ENCODE results near the gene E4F1.
"Not testable (repeated sequence)": the region's sequence is repeated elsewhere in the genome, so short reads cannot be mapped to it uniquely, and the experiment has no call there.

Gene E4F1

DNA sequence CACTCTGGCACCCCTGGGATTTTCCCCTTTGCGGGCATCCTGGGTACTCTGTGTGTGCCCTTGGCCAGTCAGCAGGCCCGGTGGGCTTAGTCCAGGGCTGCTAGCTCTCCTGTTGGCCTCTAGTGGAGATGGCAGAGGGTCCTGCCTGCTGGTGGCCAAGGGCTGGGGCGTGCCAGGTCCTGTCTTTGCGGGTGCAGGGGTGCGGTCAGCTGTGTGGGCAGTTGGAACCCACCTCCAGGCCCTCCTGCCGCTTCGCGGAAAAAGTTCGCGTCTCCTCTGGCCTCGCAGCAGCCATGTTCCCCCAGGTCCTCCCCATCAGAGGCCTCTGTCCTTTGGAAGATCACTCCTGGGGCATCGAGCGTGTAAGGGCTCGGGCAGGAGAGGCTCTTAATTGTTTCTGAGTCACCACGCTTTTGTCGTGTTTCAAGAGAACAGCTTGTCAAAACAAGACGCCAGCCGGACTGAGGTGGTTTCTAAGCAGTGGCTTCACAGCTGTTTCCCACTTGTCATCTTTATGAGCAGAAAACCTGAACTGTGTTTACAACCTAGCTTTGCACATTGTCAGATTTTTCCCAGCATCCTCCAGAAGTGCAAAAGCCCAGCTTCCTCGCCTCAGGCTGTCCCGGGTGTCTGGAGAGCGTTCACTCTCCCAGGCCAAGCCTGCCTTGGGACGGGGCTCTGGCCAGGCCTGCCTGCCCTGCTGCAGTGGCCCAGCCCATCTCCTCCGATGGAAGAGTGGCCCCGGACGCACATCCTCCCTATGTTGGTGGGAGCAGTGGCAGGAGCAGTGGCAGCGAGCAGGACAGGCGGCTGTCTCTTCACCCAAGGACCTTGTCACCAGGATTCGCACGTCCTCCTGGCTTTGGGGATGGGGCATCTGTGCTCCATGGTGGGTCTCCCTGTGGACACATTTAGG is 7.9 kb downstream of the E4F1 start:
- no peak for DNase-seq

DNA sequence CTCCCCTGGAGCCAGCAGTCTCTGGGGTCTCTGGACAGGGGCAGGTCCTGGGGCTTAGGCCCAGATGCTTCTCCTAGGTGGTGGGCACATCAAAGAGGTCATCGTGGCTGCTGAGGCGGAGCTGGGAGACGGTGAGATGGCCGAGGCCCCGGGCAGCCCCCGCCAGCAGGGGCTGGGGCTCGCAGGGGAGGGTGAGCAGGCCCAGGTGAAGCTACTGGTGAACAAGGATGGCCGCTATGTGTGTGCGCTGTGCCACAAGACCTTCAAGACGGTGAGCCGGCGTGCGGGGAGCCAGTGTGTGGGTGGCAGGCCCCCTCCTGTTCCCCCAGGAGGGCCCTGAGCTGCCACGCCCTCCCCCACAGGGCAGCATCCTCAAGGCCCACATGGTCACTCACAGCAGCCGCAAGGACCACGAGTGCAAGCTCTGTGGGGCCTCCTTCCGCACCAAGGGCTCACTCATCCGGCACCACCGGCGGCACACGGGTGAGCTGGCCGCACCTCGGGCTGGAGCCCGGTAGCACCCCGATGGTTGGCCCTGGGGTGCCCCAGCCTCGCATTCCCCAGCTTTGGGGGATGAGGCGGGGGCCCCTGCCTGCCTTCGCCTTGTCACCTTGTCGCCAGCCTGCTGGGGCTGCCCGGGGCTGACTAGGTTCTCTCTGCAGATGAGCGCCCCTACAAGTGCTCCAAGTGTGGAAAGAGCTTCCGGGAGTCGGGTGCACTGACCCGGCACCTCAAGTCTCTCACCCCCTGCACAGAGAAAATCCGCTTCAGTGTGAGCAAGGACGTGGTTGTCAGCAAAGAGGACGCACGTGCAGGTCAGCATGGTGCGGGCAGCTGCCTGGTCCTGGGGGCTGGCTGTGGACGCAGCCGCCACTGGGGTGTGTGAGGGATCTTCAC is 9.0 kb downstream of the E4F1 start:
- no peak for DNase-seq

DNA sequence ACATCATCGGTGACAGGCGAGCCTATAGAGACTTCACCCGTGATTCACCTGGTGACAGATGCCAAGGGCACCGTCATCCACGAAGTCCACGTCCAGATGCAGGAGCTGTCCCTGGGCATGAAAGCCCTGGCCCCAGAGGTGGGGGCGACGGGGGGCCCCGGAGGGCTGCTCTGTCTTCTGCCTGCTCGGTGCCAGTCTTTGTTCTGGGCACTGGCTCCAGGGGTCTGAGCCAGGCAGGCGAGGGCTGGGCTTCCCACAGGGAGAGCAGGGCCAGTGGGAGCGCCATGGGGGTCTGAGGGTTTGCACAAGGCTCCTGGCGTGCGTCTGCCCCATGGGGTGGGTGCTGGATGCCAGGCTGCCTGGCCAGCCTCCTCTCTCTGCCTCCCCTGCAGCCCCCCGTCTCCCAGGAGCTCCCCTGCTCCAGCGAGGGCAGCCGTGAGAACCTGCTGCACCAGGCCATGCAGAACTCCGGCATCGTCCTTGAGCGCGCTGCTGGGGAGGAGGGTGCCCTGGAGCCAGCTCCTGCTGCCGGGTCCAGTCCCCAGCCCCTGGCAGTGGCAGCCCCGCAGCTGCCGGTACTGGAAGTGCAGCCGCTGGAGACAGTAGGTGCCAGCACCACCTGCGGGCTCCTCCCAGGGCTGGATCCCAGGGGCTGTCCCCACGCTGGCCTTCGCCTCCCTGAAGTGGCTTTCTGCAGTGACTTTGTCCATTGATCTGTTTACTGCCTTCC is 9.8 kb downstream of the E4F1 start:
- DNase-seq, result no peak

DNA sequence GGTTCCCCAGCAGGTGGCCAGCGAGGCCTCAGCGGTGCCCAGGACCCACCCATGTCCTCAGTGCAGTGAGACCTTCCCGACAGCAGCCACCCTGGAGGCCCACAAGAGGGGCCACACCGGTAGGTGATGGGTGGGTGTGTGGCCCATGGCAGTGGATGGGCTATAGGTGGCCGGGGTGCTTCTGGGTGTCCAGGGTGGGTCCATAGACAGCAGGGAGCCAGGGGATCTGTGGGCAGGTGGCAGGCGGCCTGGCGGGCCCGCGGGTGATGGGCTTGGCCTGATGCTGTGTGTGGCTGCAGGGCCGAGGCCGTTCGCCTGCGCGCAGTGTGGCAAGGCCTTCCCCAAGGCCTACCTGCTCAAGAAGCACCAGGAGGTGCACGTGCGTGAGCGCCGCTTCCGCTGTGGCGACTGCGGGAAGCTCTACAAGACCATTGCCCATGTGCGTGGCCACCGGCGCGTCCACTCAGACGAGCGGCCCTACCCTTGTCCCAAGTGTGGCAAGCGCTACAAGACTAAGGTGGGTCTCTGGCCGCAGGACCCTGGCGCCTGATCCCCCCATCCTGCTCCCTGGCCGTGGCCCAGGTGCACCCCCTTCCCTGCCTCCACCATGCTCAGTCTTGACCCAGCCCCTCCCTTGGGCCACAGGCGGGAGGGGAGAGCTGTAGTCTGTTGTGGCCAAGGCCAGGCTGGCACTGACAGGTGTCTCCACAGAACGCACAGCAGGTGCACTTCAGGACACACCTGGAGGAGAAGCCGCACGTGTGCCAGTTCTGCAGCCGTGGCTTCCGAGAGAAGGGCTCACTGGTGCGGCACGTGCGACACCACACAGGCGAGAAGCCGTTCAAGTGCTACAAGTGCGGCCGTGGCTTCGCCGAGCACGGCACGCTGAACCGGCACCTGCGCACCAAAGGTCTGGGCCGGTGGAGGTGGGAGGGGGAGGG is 10.8 kb downstream of the E4F1 start:
- DNase-seq, result peak in 1 of 2 experiments; percentile 63

DNA sequence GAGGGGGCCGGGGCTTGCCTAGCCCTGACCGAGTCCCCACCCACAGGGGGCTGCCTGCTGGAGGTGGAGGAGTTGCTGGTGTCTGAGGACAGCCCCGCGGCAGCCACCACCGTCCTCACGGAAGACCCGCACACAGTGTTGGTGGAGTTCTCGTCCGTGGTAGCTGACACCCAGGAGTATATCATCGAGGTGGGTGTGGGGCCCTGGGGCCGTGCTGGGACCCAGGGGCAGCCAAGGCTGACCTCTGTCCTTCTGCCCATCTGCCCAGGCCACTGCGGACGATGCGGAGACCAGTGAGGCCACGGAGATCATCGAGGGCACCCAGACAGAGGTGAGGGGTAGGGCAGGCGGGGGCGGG is 11.4 kb downstream of the E4F1 start:
- no peak for DNase-seq

DNA sequence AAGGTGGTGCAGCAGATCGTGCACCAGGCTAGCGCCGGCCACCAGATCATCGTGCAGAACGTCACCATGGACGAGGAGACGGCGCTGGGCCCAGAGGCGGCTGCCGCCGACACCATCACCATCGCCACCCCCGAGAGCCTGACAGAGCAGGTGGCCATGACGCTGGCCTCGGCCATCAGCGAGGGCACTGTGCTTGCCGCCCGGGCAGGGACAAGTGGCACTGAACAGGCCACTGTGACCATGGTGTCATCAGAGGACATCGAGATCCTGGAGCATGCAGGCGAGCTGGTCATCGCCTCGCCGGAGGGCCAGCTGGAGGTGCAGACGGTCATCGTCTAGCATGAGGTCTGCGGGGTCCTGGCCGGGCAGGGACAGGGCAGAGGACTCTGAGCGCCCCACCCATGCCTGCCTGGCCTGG is 11.9 kb downstream of the E4F1 start:
- DNase-seq, result no peak

DNA sequence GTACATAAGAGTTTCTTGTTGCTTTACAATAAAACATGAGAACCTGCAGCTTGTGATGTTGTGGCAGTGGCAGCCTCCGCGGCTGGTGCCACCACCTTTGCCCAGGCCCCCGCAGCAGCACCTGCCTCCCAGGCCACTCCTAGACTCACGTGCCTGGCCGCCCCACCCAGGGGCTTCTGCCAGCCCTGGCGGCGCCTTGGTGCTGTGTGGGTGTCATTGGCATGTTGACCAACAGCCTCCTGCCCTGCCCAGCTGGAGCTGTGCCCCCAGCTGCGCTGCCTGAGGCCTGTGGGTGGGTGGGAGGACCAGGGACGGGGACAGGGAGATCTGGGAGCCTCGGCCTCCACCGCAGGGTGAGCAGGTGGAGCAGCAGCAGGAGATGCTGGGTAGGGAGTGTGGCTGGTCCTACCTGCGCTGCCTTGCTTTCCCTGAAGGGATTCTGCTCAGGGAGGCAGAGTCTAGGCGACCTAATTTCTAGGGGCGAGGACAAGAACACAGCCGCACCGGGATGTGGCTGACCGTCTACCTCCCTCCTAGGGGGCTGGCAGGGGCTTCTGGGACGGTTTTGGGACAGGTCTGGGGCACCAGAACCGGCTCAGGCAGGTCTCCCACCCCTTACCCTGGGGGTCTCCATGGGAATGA is 12.4 kb downstream of the E4F1 start:
- no peak for DNase-seq

DNA sequence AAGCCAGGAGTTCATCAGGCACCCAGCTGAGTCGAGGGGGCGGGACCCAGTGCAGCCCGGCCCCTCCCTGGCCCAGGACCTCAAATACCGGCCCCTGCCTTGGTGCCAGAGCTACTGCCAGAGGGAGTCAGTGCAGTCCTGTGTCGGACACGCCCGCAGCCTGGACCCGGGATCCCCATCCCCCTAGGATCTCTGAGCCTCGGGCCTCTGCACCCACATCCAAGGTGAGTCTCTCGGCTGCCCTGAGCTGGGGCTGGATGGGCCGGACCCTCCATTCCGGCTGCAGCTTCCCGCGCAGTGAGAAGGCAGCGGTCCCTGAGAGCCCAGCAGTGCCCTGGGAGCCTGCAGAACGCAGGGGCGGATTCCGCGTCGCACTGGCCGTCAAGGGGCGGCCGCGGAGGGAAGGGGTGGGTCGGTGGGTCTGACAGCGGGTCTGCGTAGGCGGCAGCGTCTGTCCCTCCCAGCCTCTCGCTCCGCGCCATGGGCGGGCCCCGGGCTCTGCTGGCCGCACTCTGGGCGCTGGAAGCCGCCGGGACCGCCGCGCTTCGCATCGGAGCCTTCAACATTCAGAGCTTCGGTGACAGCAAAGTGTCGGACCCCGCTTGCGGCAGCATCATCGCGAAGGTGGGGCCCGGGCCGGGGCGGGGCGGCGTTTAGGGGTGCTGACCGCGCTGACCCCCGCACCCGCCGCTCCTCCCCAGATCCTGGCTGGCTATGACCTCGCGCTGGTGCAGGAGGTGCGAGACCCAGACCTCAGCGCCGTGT is 13.1 kb downstream of the E4F1 start, which contains the start of gene DNASE1L2:
Gene DNASE1L2, plus strand, starts transcription at position 108 of the 765 bp plus-strand sequence. Its CDS starts 373 bp downstream, at position 481.
- no peak for DNase-seq

DNA sequence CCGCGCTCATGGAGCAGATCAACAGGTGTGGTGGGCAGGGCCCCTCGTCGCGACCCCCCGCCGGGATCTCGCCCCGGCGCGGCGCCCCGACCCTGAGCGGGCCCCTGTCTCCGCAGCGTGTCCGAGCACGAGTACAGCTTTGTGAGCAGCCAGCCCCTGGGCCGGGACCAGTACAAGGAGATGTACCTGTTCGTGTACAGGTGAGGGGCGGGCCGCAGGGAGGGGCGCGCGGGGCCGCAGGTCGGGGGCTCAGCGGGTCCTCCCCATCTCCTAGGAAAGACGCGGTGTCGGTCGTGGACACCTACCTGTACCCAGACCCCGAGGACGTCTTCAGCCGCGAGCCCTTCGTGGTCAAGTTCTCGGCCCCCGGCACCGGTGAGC is 13.7 kb downstream of the E4F1 start:
- no peak for DNase-seq

DNA sequence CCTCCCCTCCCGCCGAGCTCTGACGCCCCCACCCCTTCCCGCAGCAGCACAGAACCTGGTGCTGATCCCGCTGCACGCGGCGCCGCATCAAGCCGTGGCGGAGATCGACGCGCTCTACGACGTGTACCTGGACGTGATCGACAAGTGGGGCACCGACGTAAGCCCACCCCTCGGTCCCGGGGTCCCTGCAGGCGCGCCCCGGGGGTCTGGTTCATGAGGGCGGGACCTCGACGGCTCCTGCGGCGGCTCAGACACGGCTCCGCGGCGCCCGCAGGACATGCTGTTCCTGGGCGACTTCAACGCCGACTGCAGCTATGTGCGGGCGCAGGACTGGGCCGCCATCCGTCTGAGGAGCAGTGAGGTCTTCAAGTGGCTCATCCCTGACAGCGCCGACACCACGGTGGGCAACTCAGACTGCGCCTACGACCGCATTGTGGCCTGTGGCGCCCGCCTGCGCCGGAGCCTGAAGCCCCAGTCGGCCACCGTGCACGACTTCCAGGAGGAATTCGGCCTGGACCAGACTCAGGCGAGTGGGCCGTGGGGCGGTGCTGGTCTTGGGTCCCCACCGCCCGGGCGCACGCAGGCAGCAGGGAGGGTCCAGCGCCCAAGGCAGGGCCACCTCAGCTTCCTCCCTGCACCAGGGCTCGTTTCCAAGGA is 14.2 kb downstream of the E4F1 start:
- DNase-seq, result no peak

DNA sequence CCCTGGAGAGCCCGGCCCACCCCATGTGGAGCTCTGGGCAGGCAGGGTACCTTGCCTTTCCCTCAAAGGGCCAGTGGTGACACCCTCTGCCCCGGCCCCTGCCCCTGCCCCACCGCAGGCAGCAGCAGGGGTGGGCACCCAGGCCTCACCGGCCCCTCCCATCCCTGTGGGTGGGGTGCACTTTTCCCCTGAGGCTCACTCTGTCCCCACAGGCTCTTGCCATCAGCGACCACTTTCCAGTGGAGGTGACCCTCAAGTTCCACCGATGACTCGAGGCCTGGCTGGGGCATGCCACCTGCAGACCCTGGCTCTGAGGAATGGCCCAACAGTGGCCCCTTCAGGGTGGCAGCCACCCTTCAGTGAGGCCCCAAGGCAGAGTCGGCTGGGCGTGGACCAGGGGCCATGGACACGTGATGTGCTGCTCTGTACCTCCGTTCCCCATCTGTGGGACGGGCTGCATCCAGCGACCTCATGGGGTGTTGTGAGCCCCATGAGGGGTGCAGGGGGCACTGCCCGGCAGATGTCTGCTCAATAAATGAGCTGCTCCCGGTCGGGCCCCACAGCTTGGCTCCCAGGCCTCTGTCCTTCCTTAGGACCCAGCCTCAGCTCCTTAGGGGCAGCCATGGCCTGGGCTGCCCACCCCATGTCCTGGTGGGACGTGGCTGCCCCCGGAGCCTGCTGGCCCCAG is 14.9 kb downstream of the E4F1 start:
- DNase-seq, result no peak

DNA sequence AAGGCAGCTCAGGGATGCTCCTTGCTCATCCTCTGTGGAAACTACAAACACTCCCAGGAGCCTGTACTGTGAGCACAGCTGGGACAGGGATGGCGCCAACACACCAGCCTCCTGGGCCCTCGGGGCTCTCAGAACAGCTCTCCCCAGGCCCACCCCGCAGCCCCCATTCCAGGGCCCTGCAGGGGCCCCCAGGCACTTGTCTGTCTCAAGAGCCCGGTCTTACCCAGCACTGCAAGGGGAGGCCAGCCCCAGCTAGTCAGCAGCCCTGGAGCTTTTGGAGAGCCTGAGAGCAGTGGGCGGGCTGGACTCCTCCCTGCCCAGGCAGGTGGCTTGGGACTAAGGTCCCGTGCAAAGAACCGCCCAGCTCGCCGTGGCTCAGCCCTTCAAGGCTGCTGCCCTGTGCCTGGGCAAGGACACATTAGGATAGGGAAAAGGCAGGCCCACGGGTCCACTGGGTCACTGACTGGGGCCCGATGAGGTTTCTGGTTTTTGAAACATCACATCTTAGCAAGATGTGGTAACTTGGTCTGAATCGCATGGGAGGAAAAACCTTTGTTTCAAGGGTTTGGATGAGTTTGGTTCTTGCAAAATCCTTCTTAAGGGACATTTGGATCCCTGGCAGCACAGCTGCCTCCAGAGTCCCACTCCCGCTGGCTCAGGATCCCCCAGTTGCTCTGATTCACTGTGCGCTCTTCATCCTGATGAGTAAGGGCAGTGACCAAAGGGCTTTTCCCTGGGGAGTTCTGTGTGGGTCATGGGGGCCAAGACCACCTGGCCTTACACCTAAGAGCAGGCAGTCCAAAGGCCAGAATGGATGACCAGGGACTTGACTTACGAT is 15.7 kb downstream of the E4F1 start:
- DNase-seq, result no peak

DNA sequence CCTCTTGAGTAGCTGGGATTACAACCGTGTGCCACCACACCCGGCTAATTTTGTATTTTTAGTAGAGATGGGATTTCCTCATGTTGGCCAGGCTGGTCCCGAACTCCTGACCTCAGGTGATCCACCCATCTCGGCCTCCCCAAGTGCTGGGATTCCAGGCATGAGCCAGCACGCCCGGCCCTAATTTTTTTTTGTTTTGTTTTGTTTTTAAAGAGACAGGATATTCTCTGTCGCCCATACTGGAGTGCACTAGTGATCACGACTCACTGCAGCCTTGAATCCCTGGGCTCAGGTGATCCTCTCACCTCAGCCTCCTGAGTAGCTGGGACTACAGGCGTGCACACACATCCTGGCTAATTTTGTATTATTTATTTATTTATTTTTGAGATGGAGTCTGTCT is 16.9 kb downstream of the E4F1 start:
- not testable (repeated sequence) for DNase-seq

DNA sequence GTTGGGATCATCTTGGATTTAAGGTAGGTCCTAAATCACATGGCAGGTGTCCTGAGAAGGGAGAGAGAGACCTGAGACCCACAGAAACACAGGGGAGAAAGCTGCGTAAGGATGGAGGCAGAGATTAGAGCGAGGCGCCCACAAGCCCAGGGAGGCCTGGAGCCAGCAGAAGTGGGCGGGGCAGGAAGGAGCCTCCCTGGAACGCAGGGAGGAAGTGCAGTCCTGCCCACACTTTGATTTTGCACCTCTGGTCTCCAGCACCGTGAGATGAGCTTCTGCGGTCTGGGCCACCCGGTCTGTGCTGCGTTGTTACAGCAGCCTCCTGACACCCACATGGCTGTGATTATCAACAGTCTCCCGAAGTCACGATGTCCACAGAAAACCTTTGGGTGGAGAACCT is 19.2 kb downstream of the E4F1 start:
- DNase-seq, result no peak

DNA sequence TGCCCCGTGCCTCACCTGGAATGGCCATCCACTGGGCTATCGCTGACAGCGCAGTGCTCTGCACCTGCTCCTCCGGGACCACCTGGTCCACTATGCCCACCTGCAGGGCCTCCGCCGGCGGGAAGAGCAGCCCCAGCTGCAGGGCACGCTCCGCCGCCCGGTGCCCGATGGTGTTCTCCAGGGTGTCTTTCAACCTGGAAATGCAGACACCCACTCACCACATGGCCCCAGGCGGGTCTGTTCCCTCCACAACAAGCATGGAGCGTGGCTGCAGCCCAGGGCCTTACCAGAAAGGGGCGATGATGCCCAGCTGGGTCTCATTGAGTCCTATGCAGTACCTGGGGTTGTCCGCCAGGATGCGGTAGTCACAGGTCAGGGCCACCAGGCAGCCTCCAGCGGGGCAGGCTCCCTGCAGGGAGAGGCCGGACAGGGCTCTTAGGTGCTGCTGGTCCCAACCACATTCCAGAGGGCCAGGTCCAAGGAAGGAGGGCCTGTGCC is 19.7 kb downstream of the E4F1 start:
- no peak for DNase-seq

DNA sequence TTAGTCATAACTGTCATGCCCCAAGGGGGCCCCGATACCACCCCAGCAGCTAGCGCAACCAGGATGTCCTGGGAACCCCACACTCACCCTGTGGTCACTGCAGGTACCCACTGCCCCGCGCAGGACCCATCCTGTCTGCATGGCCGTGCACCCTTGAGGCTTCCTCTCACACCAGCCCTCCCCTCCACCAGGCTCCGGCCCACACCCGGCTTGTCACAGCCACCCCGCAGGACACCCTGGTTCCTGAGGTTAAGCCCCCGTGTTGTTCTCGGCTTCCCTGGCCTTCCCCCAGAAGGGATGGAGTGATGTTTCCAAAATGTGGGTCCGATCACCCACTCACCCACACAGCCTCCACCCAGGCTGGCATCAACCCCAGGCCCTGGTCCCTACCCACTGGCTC is 20.4 kb downstream of the E4F1 start:
- DNase-seq, result no peak

DNA sequence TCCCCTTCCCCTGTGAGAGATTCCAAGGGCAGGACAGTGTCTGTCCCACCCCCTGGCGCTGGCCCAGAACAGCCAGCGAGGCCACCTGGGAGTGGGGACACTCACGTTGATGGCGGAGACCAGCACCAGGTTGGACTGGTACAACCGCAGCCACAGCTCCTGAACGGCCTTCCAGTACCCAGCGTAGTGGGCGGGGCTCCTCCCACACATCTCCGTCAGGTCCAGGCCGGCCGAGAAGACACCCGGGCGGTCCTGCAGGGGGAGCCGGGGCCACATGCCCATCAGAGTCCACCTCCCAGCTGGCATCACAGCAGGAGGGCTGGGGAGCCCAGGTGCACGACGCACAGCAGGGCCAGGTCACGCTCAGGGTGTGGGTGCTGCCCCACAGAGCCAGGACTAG is 20.9 kb downstream of the E4F1 start:
- no peak for DNase-seq

Measured in NCI-H2081 (cell line).